ENCODE data around the gene LCN1. TPM values are rescaled to one million over a fixed set of nuclear protein-coding genes. Genes with fewer than 3 reads are reported as not detected.
A peak's percentile ranks its signal among the peaks of the same experiment; 100 is the strongest.
"Not testable (repeated sequence)": the region's sequence is repeated elsewhere in the genome, so short reads cannot be mapped to it uniquely, and the experiment has no call there.

Gene LCN1
- total RNA-seq, 2 experiments from 2014 or later: not detected

- no peak overlapping the region for H3K27ac Mint-ChIP-seq
- ChIA-PET POLR2A (no interaction called here), CTCF (no interaction called here)
- ATAC-seq (no peak), DNase-seq (no peak)
- no peak overlapping the region for H3K4me3 Mint-ChIP-seq
- H3K9me3 Mint-ChIP-seq (ENCODE audit: low read depth): no peaks in the 10 kb centered on the region
- H3K27me3 Mint-ChIP-seq: peaks cover 16% of the 10 kb centered on the region
- no peaks in the 10 kb centered on the region for H3K36me3 Mint-ChIP-seq (ENCODE audit: low read depth)
- H3K4me1 Mint-ChIP-seq: no peaks in the 10 kb centered on the region
- intact Hi-C loops (cut with DNase I, micrococcal nuclease): no loop called here
Measured at GRCh38 chr9:135533113-135533512, 11.9 kb downstream of the LCN1 start.

GRCh38 chr9:135533674-135534073 lies 12.4 kb downstream of the LCN1 start:
- POLR2A ChIA-PET: no interaction called here
- Mint-ChIP-seq H3K27me3 (peaks cover 20% of the 10 kb centered on the region), H3K9me3 (ENCODE audit: low read depth) (no peaks in the 10 kb centered on the region), H3K36me3 (ENCODE audit: low read depth) (no peaks in the 10 kb centered on the region), H3K4me3 (no peak overlapping the region), H3K27ac (no peak overlapping the region), H3K4me1 (no peaks in the 10 kb centered on the region)
- intact Hi-C loops (cut with DNase I, micrococcal nuclease): no loop called here
- DNase-seq (no peak), ATAC-seq (no peak)
- CTCF ChIA-PET: no interaction called here

GRCh38 chr9:135534192-135534711 lies 13.0 kb downstream of the LCN1 start:
- POLR2A ChIA-PET; CTCF ChIA-PET; H3K4me1 Mint-ChIP-seq; intact Hi-C loops (cut with DNase I, micrococcal nuclease); H3K27ac Mint-ChIP-seq; H3K9me3 Mint-ChIP-seq (ENCODE audit: low read depth); DNase-seq; H3K36me3 Mint-ChIP-seq (ENCODE audit: low read depth); H3K4me3 Mint-ChIP-seq; ATAC-seq: not testable (repeated sequence)
- peaks cover 23% of the 10 kb centered on the region for H3K27me3 Mint-ChIP-seq

- H3K27ac Mint-ChIP-seq; intact Hi-C loops (cut with DNase I, micrococcal nuclease); ATAC-seq; H3K4me1 Mint-ChIP-seq; CTCF ChIA-PET; H3K4me3 Mint-ChIP-seq; H3K9me3 Mint-ChIP-seq (ENCODE audit: low read depth); POLR2A ChIA-PET; H3K36me3 Mint-ChIP-seq (ENCODE audit: low read depth); DNase-seq: not testable (repeated sequence)
- peaks cover 26% of the 10 kb centered on the region for H3K27me3 Mint-ChIP-seq
Measured at GRCh38 chr9:135534826-135535225, 13.6 kb downstream of the LCN1 start.

GRCh38 chr9:135535631-135536030 lies 14.4 kb downstream of the LCN1 start:
- DNase-seq; H3K4me3 Mint-ChIP-seq; H3K9me3 Mint-ChIP-seq (ENCODE audit: low read depth); H3K27ac Mint-ChIP-seq; ATAC-seq; intact Hi-C loops (cut with DNase I, micrococcal nuclease); CTCF ChIA-PET; POLR2A ChIA-PET; H3K4me1 Mint-ChIP-seq; H3K36me3 Mint-ChIP-seq (ENCODE audit: low read depth): not testable (repeated sequence)
- H3K27me3 Mint-ChIP-seq: peaks cover 30% of the 10 kb centered on the region

- ChIA-PET POLR2A (no interaction called here), CTCF (no interaction called here)
- intact Hi-C loops (cut with DNase I, micrococcal nuclease): no loop called here
- Mint-ChIP-seq H3K27ac (no peak overlapping the region), H3K4me1 (no peaks in the 10 kb centered on the region), H3K4me3 (no peak overlapping the region), H3K27me3 (peaks cover 30% of the 10 kb centered on the region), H3K9me3 (ENCODE audit: low read depth) (no peaks in the 10 kb centered on the region), H3K36me3 (ENCODE audit: low read depth) (no peaks in the 10 kb centered on the region)
- peak; percentile 27 for DNase-seq
- ATAC-seq: no peak
Measured at GRCh38 chr9:135536216-135536615, 15.0 kb downstream of the LCN1 start.

GRCh38 chr9:135543262-135543894 lies 22.1 kb downstream of the LCN1 start:
- H3K27ac Mint-ChIP-seq; H3K9me3 Mint-ChIP-seq (ENCODE audit: low read depth); intact Hi-C loops (cut with DNase I, micrococcal nuclease); CTCF ChIA-PET; ATAC-seq; DNase-seq; POLR2A ChIA-PET; H3K36me3 Mint-ChIP-seq (ENCODE audit: low read depth); H3K4me3 Mint-ChIP-seq; H3K4me1 Mint-ChIP-seq: not testable (repeated sequence)
- peaks cover 15% of the 10 kb centered on the region for H3K27me3 Mint-ChIP-seq

- intact Hi-C loops (cut with DNase I, micrococcal nuclease): no loop called here
- Mint-ChIP-seq H3K36me3 (ENCODE audit: low read depth) (no peaks in the 10 kb centered on the region), H3K4me1 (no peaks in the 10 kb centered on the region), H3K4me3 (no peak overlapping the region), H3K27me3 (peaks cover 5% of the 10 kb centered on the region), H3K9me3 (ENCODE audit: low read depth) (no peaks in the 10 kb centered on the region), H3K27ac (no peak overlapping the region)
- ATAC-seq (no peak), DNase-seq (no peak)
- ChIA-PET POLR2A (no interaction called here), CTCF (no interaction called here)
Measured at GRCh38 chr9:135544981-135545635, 23.9 kb downstream of the LCN1 start.

- H3K9me3 Mint-ChIP-seq (ENCODE audit: low read depth); H3K36me3 Mint-ChIP-seq (ENCODE audit: low read depth); POLR2A ChIA-PET; DNase-seq; H3K4me1 Mint-ChIP-seq; H3K27me3 Mint-ChIP-seq; ATAC-seq; H3K27ac Mint-ChIP-seq; intact Hi-C loops (cut with DNase I, micrococcal nuclease); CTCF ChIA-PET; H3K4me3 Mint-ChIP-seq: not testable (repeated sequence)
Measured at GRCh38 chr9:135545646-135546176, 24.5 kb downstream of the LCN1 start, which contains the start of gene OBP2A. Gene OBP2A (plus strand): TSS chr9:135546126. CDS start chr9:135546181, 55 bp downstream.

GRCh38 chr9:135546792-135547617 lies 25.8 kb downstream of the LCN1 start:
- H3K36me3 Mint-ChIP-seq (ENCODE audit: low read depth); ATAC-seq; H3K4me1 Mint-ChIP-seq; DNase-seq; H3K4me3 Mint-ChIP-seq; intact Hi-C loops (cut with DNase I, micrococcal nuclease); H3K27me3 Mint-ChIP-seq; H3K9me3 Mint-ChIP-seq (ENCODE audit: low read depth); CTCF ChIA-PET; POLR2A ChIA-PET; H3K27ac Mint-ChIP-seq: not testable (repeated sequence)

GRCh38 chr9:135547756-135548736 lies 26.8 kb downstream of the LCN1 start:
- CTCF ChIA-PET: no interaction called here
- ATAC-seq (no peak), DNase-seq (no peak)
- no peak overlapping the region for H3K4me3 Mint-ChIP-seq
- no peaks in the 10 kb centered on the region for H3K9me3 Mint-ChIP-seq (ENCODE audit: low read depth)
- POLR2A ChIA-PET: no interaction called here
- H3K27me3 Mint-ChIP-seq: peaks cover 4% of the 10 kb centered on the region
- no peaks in the 10 kb centered on the region for H3K36me3 Mint-ChIP-seq (ENCODE audit: low read depth)
- H3K4me1 Mint-ChIP-seq: no peaks in the 10 kb centered on the region
- no peak overlapping the region for H3K27ac Mint-ChIP-seq
- intact Hi-C loops (cut with DNase I, micrococcal nuclease): no loop called here

Measured in activated CD4-positive, alpha-beta T cell treated with anti-CD3 and anti-CD28 coated beads for 36 hours (primary cell).